Adrenal gland (tissue), 5 donors: ENCODE data around the gene SEC11A.

ENCODE experiments used
- CTCF ChIP-seq, 6 experiments: fragments of 450-650 bp in 4 of 6; fragments of 200-600 bp in 2 of 6; sonication (generic) in 1 of 6; IDR thresholded peaks; 1 replicate in 5 of 6; 2 replicates in 1 of 6; pipeline versions ENCODE4 v1.5.1 to v1.8.0; 2016 to 2021; ENCODE audit warnings: antibody characterized with exemption in 6 of 6, mild to moderate bottlenecking in 2 of 6, moderate library complexity in 1 of 6
- POLR2A ChIP-seq, 2 donors: fragments of 450-650 bp; IDR thresholded peaks; one replicate each; pipeline ENCODE4 v1.6.1; 2017; ENCODE audit warnings: antibody characterized with exemption in 2 of 2, mild to moderate bottlenecking in 2 of 2, moderate library complexity in 1 of 2
- donor health status: DM: no; HTN: no; CAD: no.

GRCh38 chr15:84752195-84752594 is 36.3 kb upstream of the SEC11A start:
- TF ChIP-seq CTCF (IDR thresholded peaks at IDR 0.05) (no peak), POLR2A (IDR thresholded peaks at IDR 0.05) (no peak)
